Measurements from ENCODE around the gene EPN1.

- no peak for TF ChIP-seq CTCF (IDR thresholded peaks at IDR 0.05; ENCODE audit: low read depth, low read length, missing input control)
- TF ChIP-seq ZBTB33 (IDR thresholded peaks at IDR 0.05): no peak
- no peak for TF ChIP-seq TAF1 (conservative IDR thresholded peaks at IDR 0.05)
- TF ChIP-seq YY1 (IDR thresholded peaks at IDR 0.05): no peak
- TF ChIP-seq JUND (IDR thresholded peaks at IDR 0.05): no peak
- no peak for TF ChIP-seq ATF3 (IDR thresholded peaks at IDR 0.05)
- no peak for TF ChIP-seq FOXA1 (IDR thresholded peaks at IDR 0.05)
- no peak for TF ChIP-seq EGR1 (IDR thresholded peaks at IDR 0.05; ENCODE audit: low read depth in 2 of 2)
- TF ChIP-seq, protein P1, sequence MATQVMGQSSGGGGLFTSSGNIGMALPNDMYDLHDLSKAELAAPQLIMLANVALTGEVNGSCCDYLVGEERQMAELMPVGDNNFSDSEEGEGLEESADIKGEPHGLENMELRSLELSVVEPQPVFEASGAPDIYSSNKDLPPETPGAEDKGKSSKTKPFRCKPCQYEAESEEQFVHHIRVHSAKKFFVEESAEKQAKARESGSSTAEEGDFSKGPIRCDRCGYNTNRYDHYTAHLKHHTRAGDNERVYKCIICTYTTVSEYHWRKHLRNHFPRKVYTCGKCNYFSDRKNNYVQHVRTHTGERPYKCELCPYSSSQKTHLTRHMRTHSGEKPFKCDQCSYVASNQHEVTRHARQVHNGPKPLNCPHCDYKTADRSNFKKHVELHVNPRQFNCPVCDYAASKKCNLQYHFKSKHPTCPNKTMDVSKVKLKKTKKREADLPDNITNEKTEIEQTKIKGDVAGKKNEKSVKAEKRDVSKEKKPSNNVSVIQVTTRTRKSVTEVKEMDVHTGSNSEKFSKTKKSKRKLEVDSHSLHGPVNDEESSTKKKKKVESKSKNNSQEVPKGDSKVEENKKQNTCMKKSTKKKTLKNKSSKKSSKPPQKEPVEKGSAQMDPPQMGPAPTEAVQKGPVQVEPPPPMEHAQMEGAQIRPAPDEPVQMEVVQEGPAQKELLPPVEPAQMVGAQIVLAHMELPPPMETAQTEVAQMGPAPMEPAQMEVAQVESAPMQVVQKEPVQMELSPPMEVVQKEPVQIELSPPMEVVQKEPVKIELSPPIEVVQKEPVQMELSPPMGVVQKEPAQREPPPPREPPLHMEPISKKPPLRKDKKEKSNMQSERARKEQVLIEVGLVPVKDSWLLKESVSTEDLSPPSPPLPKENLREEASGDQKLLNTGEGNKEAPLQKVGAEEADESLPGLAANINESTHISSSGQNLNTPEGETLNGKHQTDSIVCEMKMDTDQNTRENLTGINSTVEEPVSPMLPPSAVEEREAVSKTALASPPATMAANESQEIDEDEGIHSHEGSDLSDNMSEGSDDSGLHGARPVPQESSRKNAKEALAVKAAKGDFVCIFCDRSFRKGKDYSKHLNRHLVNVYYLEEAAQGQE (IDR thresholded peaks at IDR 0.05): no peak
- no peak for TF ChIP-seq MAX (IDR thresholded peaks at IDR 0.05)
- TF ChIP-seq FOXA2 (IDR thresholded peaks at IDR 0.05): no peak
- TF ChIP-seq GABPA (IDR thresholded peaks at IDR 0.05 in 1 of 2, conservative IDR thresholded peaks at IDR 0.05 in 1 of 2): no peak
Observed at GRCh38 chr19:55687281-55688201, 12.5 kb downstream of the EPN1 start.

Data from liver (tissue), 3 donors.